Bronchial epithelial cell (primary cell): ENCODE measurements around the gene TMEM74B. TPM values are rescaled to one million over a fixed set of nuclear protein-coding genes. Genes with fewer than 3 reads are reported as not detected.

Source experiments
- DNase-seq: peaks from one replicate; pipeline ENCODE4 v3.0.0-alpha.2; 2010; ENCODE audit warnings: low read depth
- FAIRE-seq: peaks from 2 replicates; lab custom pipeline; 2011; peaks lifted over from hg19 to GRCh38; lab: Jason Lieb, UNC
- H3K27me3 ChIP-seq: 2 replicates; pipeline ENCODE4 v1.5.1; 2011; ENCODE audit warnings: low read length; ENCODE audit not compliant: control insufficient read depth, insufficient read depth
- H3K36me3 ChIP-seq: 2 replicates; pipeline ENCODE4 v1.5.1; 2011; ENCODE audit warnings: low read length; ENCODE audit not compliant: control insufficient read depth, insufficient read depth
- H3K4me3 ChIP-seq: 2 replicates; pipeline ENCODE4 v1.5.1; 2011; ENCODE audit warnings: mild to moderate bottlenecking, low read depth, low read length, control low read depth
- total RNA-seq: library from RNA; depleted of rRNA; stranded (reverse); fragments of >200 nt; gene quantifications from 2 replicates; pipeline ENCODE4 v1.2.1, GENCODE V29; 2014
- TF ChIP-seq, protein P1 (sequence below): IDR thresholded peaks from 2 replicates; pipeline ENCODE4 v1.5.1; 2011; ENCODE audit warnings: mild to moderate bottlenecking, moderate library complexity, low read length, control low read depth, inconsistent platforms; ENCODE audit not compliant: insufficient read depth, severe bottlenecking

TMEM74B gene
- total RNA-seq, 1 donor from 2014 or later = not detected

DNA sequence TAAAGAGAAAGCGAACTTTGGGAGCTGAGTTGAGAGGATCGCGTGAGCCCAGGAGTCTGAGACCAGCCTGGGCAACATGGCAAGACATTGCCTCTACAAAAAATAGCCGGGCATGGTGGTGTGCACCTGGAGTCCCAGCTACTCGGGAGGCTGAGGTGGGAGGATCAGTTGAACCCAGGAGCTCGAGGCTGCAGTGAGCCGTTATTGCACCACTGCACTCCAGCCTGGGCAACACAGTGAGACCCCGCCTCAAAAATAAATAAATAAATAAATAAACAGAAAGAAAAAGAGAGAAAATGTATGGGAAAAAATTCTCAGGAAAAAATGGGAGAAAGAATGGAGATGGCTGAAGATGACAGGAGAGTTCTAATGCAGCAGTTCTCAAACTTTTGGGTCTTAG is 21.0 kb upstream of the TMEM74B start:
- no peak overlapping the region for H3K4me3 ChIP-seq
- H3K36me3 ChIP-seq = no peaks in the 10 kb centered on the region
- FAIRE-seq (no peak), DNase-seq (no peak)
- peaks cover 3% of the 10 kb centered on the region for H3K27me3 ChIP-seq
- TF ChIP-seq, protein P1, sequence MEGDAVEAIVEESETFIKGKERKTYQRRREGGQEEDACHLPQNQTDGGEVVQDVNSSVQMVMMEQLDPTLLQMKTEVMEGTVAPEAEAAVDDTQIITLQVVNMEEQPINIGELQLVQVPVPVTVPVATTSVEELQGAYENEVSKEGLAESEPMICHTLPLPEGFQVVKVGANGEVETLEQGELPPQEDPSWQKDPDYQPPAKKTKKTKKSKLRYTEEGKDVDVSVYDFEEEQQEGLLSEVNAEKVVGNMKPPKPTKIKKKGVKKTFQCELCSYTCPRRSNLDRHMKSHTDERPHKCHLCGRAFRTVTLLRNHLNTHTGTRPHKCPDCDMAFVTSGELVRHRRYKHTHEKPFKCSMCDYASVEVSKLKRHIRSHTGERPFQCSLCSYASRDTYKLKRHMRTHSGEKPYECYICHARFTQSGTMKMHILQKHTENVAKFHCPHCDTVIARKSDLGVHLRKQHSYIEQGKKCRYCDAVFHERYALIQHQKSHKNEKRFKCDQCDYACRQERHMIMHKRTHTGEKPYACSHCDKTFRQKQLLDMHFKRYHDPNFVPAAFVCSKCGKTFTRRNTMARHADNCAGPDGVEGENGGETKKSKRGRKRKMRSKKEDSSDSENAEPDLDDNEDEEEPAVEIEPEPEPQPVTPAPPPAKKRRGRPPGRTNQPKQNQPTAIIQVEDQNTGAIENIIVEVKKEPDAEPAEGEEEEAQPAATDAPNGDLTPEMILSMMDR = no peak

DNA sequence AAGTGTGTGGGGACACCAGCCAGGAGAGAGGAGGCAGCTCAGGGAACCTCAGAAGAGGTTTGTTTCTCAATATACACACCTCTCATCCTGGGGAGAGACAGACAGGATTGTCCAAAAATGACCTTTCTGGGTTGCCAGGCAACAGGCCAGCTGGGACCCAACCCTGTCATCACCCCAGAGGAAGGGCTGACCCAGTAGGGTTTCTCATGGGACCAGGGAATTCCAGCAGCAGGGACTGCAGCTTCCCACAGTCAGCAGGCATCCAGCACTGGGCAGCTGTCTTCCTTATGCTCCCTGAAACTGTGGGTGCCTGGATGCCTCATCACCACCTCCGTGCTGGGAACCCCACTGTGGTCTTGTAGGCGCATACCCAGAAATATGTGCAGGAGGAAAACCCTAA is 19.8 kb upstream of the TMEM74B start:
- TF ChIP-seq, protein P1 = no peak
- Histone ChIP-seq H3K4me3 (no peak overlapping the region), H3K36me3 (no peaks in the 10 kb centered on the region), H3K27me3 (peaks cover 3% of the 10 kb centered on the region)
- no peak for FAIRE-seq
- no peak for DNase-seq

DNA sequence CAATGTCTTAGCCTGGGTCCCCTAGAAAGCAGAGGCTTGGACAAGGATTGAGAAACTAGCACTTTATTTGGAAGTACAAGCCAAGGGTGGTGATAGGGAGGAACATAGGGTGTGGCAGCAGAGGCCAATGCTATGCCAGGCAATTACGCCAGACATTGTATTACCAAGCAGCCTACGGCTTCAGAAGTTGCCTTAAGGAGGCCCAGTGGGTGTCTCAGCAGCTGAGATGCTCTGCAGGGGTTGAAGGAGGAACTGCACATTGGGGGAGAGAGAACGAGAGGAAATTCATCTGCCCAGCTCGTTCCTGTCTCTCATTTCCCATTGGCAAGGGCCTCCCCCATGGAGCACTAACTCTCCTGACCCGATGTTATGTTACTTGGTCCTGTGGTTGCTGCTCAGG is 19.3 kb upstream of the TMEM74B start:
- peaks cover 3% of the 10 kb centered on the region for H3K27me3 ChIP-seq
- FAIRE-seq (no peak), DNase-seq (no peak)
- H3K36me3 ChIP-seq = no peaks in the 10 kb centered on the region
- H3K4me3 ChIP-seq = no peak overlapping the region
- TF ChIP-seq, protein P1 = no peak

DNA sequence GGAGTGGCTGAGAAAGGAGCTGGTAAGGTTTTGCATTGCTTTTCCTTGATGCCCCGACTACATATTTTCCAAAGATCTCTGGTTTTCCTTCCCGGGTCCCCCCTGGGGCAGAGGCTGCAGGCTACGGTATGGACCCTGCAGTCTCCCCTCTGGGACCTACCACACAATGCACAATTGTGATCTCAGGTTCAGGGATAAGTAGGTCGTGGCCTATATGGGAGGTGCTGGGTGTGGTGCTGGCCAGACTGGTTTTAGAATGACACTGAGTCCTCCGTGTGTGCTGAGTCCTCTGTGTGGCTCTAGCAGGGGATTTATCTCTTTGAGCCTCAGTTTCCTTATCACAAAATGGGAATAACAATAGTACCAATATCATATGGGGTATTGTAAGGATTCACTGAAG is 18.8 kb upstream of the TMEM74B start:
- Histone ChIP-seq H3K27me3 (peaks cover 3% of the 10 kb centered on the region), H3K4me3 (no peak overlapping the region), H3K36me3 (no peaks in the 10 kb centered on the region)
- FAIRE-seq (no peak), DNase-seq (no peak)
- TF ChIP-seq, protein P1 = no peak

DNA sequence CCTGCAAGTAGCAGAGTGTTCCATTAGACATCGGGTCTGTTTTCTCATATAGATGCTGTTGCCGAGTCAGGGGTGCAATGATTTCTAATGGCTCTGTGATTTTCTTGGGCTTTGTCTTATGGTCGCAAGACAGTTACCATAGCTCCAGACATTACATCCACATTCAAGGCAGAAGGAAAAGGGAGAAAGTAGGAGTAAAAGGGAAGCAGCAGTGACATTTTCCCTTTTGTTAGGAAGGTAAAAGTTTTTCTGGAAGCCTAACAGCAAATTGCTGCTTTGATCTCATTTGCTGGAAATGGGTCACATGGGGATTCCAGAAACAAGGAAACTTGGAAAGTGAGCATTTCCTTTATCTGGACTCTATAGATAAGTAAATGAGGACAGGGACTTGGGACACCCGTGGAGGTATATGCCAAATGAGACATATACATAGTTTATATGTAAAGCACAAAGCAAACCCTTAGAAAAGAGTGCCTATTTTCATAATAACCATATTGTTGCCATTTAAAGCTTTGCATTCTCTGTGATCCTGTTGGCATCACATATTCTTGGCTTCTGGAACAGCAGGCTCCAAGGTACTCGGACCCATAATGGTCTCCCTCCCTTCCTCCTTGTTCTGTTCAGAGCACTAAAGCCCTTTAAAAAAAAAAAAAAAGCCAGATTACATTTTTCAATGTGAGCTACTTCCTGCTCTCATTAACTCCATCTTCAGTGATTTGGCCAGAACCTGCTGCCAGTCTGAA is 18.2 kb upstream of the TMEM74B start, which contains the start of gene C20orf202:
TSS of gene C20orf202 (plus strand) at position 693 of the 743 bp plus-strand sequence. CDS start 132 bp downstream, outside the sequence.
- Histone ChIP-seq H3K36me3 (no peaks in the 10 kb centered on the region), H3K27me3 (peaks cover 2% of the 10 kb centered on the region), H3K4me3 (no peak within 1 kb of the TSS)
- no peak for FAIRE-seq
- no peak for DNase-seq
- TF ChIP-seq, protein P1 = no peak
